IMR-90 (cell line): ENCODE data around the gene PLBD1. TPM values are rescaled to one million over a fixed set of nuclear protein-coding genes. Genes with fewer than 3 reads are reported as not detected.

Experiments
- ATAC-seq: fragments of 200-7000 bp; cut with Tn5 transposase; 2 replicates; pipeline ENCODE4 v1.9.1; 2020; ENCODE audit warnings: low read depth, mild to moderate bottlenecking, moderate library complexity
- BruUV-seq: library from RNA; stranded (reverse); fragments of 400-500 nt; replicated peaks from 2 replicates; lab custom pipeline; 2021; lab: Mats Ljungman, UMichigan
- CTCF ChIA-PET: fragments of 300-600 bp; formaldehyde crosslinking; extraction: SDS; loops from one replicate; lab custom pipeline; 2021; ENCODE audit warnings: antibody characterized with exemption; lab: Yijun Ruan, JAX
- POLR2A ChIA-PET: fragments of 300-600 bp; sonication (Branson Sonifier 250); formaldehyde crosslinking; loops from one replicate; lab custom pipeline; 2022; ENCODE audit warnings: antibody characterized with exemption; ENCODE audit not compliant: unreplicated experiment; lab: Charles Lee
- DNase-seq: peaks from one replicate; pipeline ENCODE4 v3.0.0; 2013
- H2AFZ ChIP-seq: replicated peaks from 2 replicates; pipeline ENCODE3; 2013; ENCODE audit warnings: low read length, mild to moderate bottlenecking; ENCODE audit not compliant: poor library complexity
- H2AK5ac ChIP-seq: 2 replicates; pipeline ENCODE4 v1.6.1; 2013; ENCODE audit warnings: low read depth, low read length, inconsistent platforms
- H2AK9ac ChIP-seq: replicated peaks from 2 replicates; pipeline ENCODE3; 2013; ENCODE audit warnings: mild to moderate bottlenecking, low read depth, low read length, moderate library complexity; ENCODE audit not compliant: poor library complexity
- H2BK120ac ChIP-seq: 2 replicates; pipeline ENCODE4 v1.6.1; 2013; ENCODE audit warnings: low read depth, low read length, inconsistent platforms
- H2BK15ac ChIP-seq: 3 replicates; pipeline ENCODE4 v1.6.1; 2013; ENCODE audit warnings: low read depth, low read length, inconsistent platforms
- H2BK20ac ChIP-seq: 2 replicates; pipeline ENCODE4 v1.6.1; 2013; ENCODE audit warnings: low read depth, mild to moderate bottlenecking, inconsistent platforms, low read length, moderate library complexity
- H2BK5ac ChIP-seq: 2 replicates; pipeline ENCODE4 v1.6.1; 2013; ENCODE audit warnings: mild to moderate bottlenecking, low read depth, low read length, inconsistent platforms; ENCODE audit not compliant: poor library complexity, severe bottlenecking
- H3K14ac ChIP-seq: replicated peaks from 2 replicates; pipeline ENCODE4 v1.6.1; 2013; ENCODE audit warnings: low read depth, low read length, inconsistent platforms
- H3K18ac ChIP-seq: 2 replicates; pipeline ENCODE4 v1.6.1; 2013; ENCODE audit warnings: low read depth, low read length, control low read depth
- H3K23ac ChIP-seq: 2 replicates; pipeline ENCODE4 v1.6.1; 2013; ENCODE audit warnings: low read depth, low read length, inconsistent platforms
- H3K27ac ChIP-seq: 2 replicates; pipeline ENCODE4 v1.5.1; 2013; ENCODE audit warnings: mild to moderate bottlenecking, control low read depth, low read length; ENCODE audit not compliant: insufficient read depth
- H3K27me3 ChIP-seq: 2 replicates; pipeline ENCODE4 v1.6.1; 2013; ENCODE audit warnings: low read length; ENCODE audit not compliant: control insufficient read depth, insufficient read depth
- H3K36me3 ChIP-seq: 2 replicates; pipeline ENCODE4 v1.6.1; 2013; ENCODE audit warnings: low read length, mixed read lengths; ENCODE audit not compliant: control insufficient read depth, insufficient read depth
- H3K4ac ChIP-seq: 2 replicates; pipeline ENCODE4 v1.6.1; 2013; ENCODE audit warnings: low read depth, low read length, inconsistent platforms
- H3K4me1 ChIP-seq: 2 replicates; pipeline ENCODE4 v1.6.1; 2013; ENCODE audit warnings: low read length, mixed read lengths; ENCODE audit not compliant: control insufficient read depth, insufficient read depth
- H3K4me2 ChIP-seq: 2 replicates; pipeline ENCODE4 v1.6.1; 2013; ENCODE audit warnings: low read depth, mild to moderate bottlenecking, control low read depth, low read length, moderate library complexity
- H3K4me3 ChIP-seq: 2 replicates; pipeline ENCODE4 v1.5.1; 2013; ENCODE audit warnings: low read depth, mild to moderate bottlenecking, control low read depth, low read length, moderate library complexity; ENCODE audit not compliant: insufficient read depth
- H3K56ac ChIP-seq: 2 replicates; pipeline ENCODE4 v1.6.1; 2013; ENCODE audit warnings: low read length, inconsistent platforms; ENCODE audit not compliant: insufficient read depth; ENCODE audit errors: extremely low read depth
- H3K79me1 ChIP-seq, 2 experiments: 2 replicates each; pipeline ENCODE4 v1.6.1; 2013; ENCODE audit warnings: low read length in 2 of 2, inconsistent platforms in 1 of 2, low read depth in 1 of 2
- H3K9ac ChIP-seq: 2 replicates; pipeline ENCODE4 v1.6.1; 2013; ENCODE audit warnings: low read depth, low read length, control low read depth
- H3K9me1 ChIP-seq: 2 replicates; pipeline ENCODE4 v1.6.1; 2013; ENCODE audit warnings: low read length, inconsistent platforms; ENCODE audit not compliant: insufficient read depth
- H3K9me3 ChIP-seq: 2 replicates; pipeline ENCODE4 v1.6.1; 2013; ENCODE audit warnings: low read length; ENCODE audit not compliant: control insufficient read depth, insufficient read depth
- H4K20me1 ChIP-seq: 2 replicates; pipeline ENCODE4 v1.6.1; 2013; ENCODE audit warnings: low read length, inconsistent platforms; ENCODE audit not compliant: insufficient read depth
- H4K5ac ChIP-seq: 2 replicates; pipeline ENCODE4 v1.6.1; 2013; ENCODE audit warnings: mild to moderate bottlenecking, low read depth, low read length, control low read depth
- H4K8ac ChIP-seq, 2 experiments: 2 replicates each; pipeline ENCODE4 v1.6.1; 2013; ENCODE audit warnings: low read depth in 2 of 2, low read length in 2 of 2, control low read depth in 1 of 2, inconsistent platforms in 1 of 2
- H4K91ac ChIP-seq: 2 replicates; pipeline ENCODE4 v1.6.1; 2013; ENCODE audit warnings: low read depth, low read length, inconsistent platforms; ENCODE audit not compliant: insufficient read depth
- CEBPB ChIP-seq: IDR thresholded peaks from 2 replicates; pipeline ENCODE4 v1.6.1; 2012; ENCODE audit warnings: low read depth, low read length, improper control_type of control experiment
- CTCF ChIP-seq: conservative IDR thresholded peaks from 2 replicates; pipeline ENCODE4 v1.5.1; 2012; ENCODE audit warnings: mild to moderate bottlenecking, low read depth, low read length, improper control_type of control experiment
- ELK1 ChIP-seq: fragments of 150-350 bp; IDR thresholded peaks from 2 replicates; pipeline ENCODE4 v1.6.1; 2016; ENCODE audit warnings: low read depth, mild to moderate bottlenecking, low read length, moderate library complexity, borderline replicate concordance
- FOS ChIP-seq: fragments of 150-350 bp; IDR thresholded peaks from 2 replicates; pipeline ENCODE4 v1.6.1; 2016; ENCODE audit warnings: low read depth, low read length
- MAZ ChIP-seq: IDR thresholded peaks from 2 replicates; pipeline ENCODE4 v1.6.1; 2012; ENCODE audit warnings: low read depth, mild to moderate bottlenecking, low read length, improper control_type of control experiment, moderate library complexity, borderline replicate concordance
- NFE2L2 ChIP-seq: fragments of 150-350 bp; IDR thresholded peaks from 2 replicates; pipeline ENCODE4 v1.6.1; 2016; ENCODE audit warnings: low read depth, mild to moderate bottlenecking, low read length
- POLR2A ChIP-seq: IDR thresholded peaks from 2 replicates; pipeline ENCODE4 v1.6.1; 2012; ENCODE audit warnings: mild to moderate bottlenecking, low read depth, low read length
- RAD21 ChIP-seq: IDR thresholded peaks from 2 replicates; pipeline ENCODE4 v1.6.1; 2012; ENCODE audit warnings: low read length, improper control_type of control experiment
- RFX5 ChIP-seq: IDR thresholded peaks from 2 replicates; pipeline ENCODE4 v1.8.0; 2012; ENCODE audit warnings: low read depth, mild to moderate bottlenecking, low read length, moderate library complexity
- SMC3 ChIP-seq: fragments of 150-350 bp; IDR thresholded peaks from 2 replicates; pipeline ENCODE4 v1.6.1; 2016; ENCODE audit warnings: low read depth, mild to moderate bottlenecking, antibody characterized with exemption, low read length, moderate library complexity
- WGBS, 2 experiments: methylation state at CpG; one replicate each; pipeline versions ENCODE4 v1.1.5 to v1.1.7; 2013; ENCODE audit warnings: missing lambda C conversion rate in 2 of 2; ENCODE audit not compliant: insufficient read length in 1 of 2; ENCODE audit errors: extremely low coverage in 2 of 2; 5-methylcytosine and 5-hydroxymethylcytosine counted together
- dilution Hi-C: fragments of 300-500 bp; cut with HindIII; formaldehyde crosslinking; loops from one replicate; pipeline ENCODE4 v1.14.3; 2018; ENCODE audit warnings: low sequenced_read_pairs; ENCODE audit not compliant: unreplicated experiment
- in situ Hi-C: fragments of 300-500 bp; cut with MboI; formaldehyde crosslinking; loops from 3 replicates; pipeline ENCODE4 v1.14.3; 2019; ENCODE audit warnings: low sequenced_read_pairs, inconsistent platforms, mixed read lengths
- intact Hi-C: fragments of 100-400 bp; cut with micrococcal nuclease; formaldehyde crosslinking; loops from 2 replicates; pipeline ENCODE4 v1.10.0; 2022
- polyA plus RNA-seq, 3 experiments: library from polyadenylated mRNA; depleted of rRNA; stranded (reverse); fragments of >200 nt; gene quantifications; 2 replicates each; pipeline ENCODE4 v1.2.3, GENCODE V29; 2012; ENCODE audit warnings: low replicate concordance in 1 of 3
- total RNA-seq: library from RNA; depleted of rRNA; stranded (reverse); fragments of >200 nt; gene quantifications from 2 replicates; pipeline ENCODE4 v1.2.3, GENCODE V29; 2012

Gene PLBD1
- total and polyA plus RNA-seq, 2 of the 4 experiments (the other 2 are of a cell fraction): under 0.01 TPM; not detected in 1

GRCh38 chr12:14572401-14572800, 4.7 kb upstream of the PLBD1 start:
- BruUV-seq: no TSS peak
- WGBS, 2 experiments: no CpG with 5 or more reads among the region's 4 CpGs
- no peak overlapping the region for H4K91ac ChIP-seq
- no peak overlapping the region for H3K14ac ChIP-seq
- H4K20me1 ChIP-seq: no peaks in the 10 kb centered on the region
- H2AFZ ChIP-seq: no peak overlapping the region
- no peaks in the 10 kb centered on the region for H3K36me3 ChIP-seq
- no peak overlapping the region for H3K4ac ChIP-seq
- no peak overlapping the region for H2BK15ac ChIP-seq
- DNase-seq (no peak), ATAC-seq (no peak)
- in situ Hi-C loops: no loop called here
- intact Hi-C loops: no loop called here
- no peaks in the 10 kb centered on the region for H3K9me1 ChIP-seq
- H3K27ac ChIP-seq: no peak overlapping the region
- H3K4me3 ChIP-seq: no peak overlapping the region
- no peaks in the 10 kb centered on the region for H3K79me1 ChIP-seq
- H3K18ac ChIP-seq: no peak overlapping the region
- H3K56ac ChIP-seq: no peak overlapping the region
- POLR2A ChIA-PET: no interaction called here
- H3K9ac ChIP-seq: no peak overlapping the region
- dilution Hi-C loops: no loop called here
- no peak overlapping the region for H4K8ac ChIP-seq
- no peaks in the 10 kb centered on the region for H3K4me1 ChIP-seq
- H4K5ac ChIP-seq: no peak overlapping the region
- no peak overlapping the region for H2BK120ac ChIP-seq
- no peak overlapping the region for H2BK5ac ChIP-seq
- H3K23ac ChIP-seq: no peak overlapping the region
- H2AK5ac ChIP-seq: no peak overlapping the region
- TF ChIP-seq NFE2L2: no peak
- no peak for TF ChIP-seq RAD21
- TF ChIP-seq RFX5: no peak
- TF ChIP-seq POLR2A: no peak
- TF ChIP-seq MAZ: no peak
- TF ChIP-seq ELK1: no peak
- TF ChIP-seq SMC3: no peak
- no peak for TF ChIP-seq FOS
- TF ChIP-seq CTCF: no peak
- TF ChIP-seq CEBPB: no peak
- H3K9me3 ChIP-seq: no peaks in the 10 kb centered on the region
- no peak overlapping the region for H3K4me2 ChIP-seq
- no peak overlapping the region for H2BK20ac ChIP-seq
- no peak overlapping the region for H2AK9ac ChIP-seq
- CTCF ChIA-PET: no interaction called here
- H3K27me3 ChIP-seq: no peaks in the 10 kb centered on the region; the same call in 1 of the 2 replicates
